ENCODE results near the gene KRAS. TPM values are rescaled to one million over a fixed set of nuclear protein-coding genes. Genes with fewer than 3 reads are reported as not detected.

Gene KRAS
- total RNA-seq, 2 experiments from 2014 or later = 17.0 to 19.0 TPM

- H3K9me3 Mint-ChIP-seq = no peaks in the 10 kb centered on the region
- no peaks in the 10 kb centered on the region for H3K36me3 Mint-ChIP-seq (ENCODE audit: low read depth)
- H3K4me3 Mint-ChIP-seq = no peak overlapping the region
- ATAC-seq (no peak), DNase-seq (no peak)
- CTCF ChIA-PET = no interaction called here
- POLR2A ChIA-PET = no interaction called here
- no peak for TF ChIP-seq CTCF (IDR thresholded peaks at IDR 0.05)
- H3K27me3 Mint-ChIP-seq = no peaks in the 10 kb centered on the region
- intact Hi-C loops (cut with micrococcal nuclease) = no loop called here
- H3K27ac Mint-ChIP-seq = no peak overlapping the region
- H3K4me1 Mint-ChIP-seq (ENCODE audit: low read depth) = peaks cover 26% of the 10 kb centered on the region
Measured at GRCh38 chr12:25190793-25191192, 59.9 kb downstream of the KRAS start.

- peaks cover 22% of the 10 kb centered on the region for H3K4me1 Mint-ChIP-seq (ENCODE audit: low read depth)
- H3K36me3 Mint-ChIP-seq (ENCODE audit: low read depth) = no peaks in the 10 kb centered on the region
- no peak for DNase-seq
- ATAC-seq = no peak
- no peaks in the 10 kb centered on the region for H3K9me3 Mint-ChIP-seq
- POLR2A ChIA-PET = no interaction called here
- intact Hi-C loops (cut with micrococcal nuclease) = no loop called here
- CTCF ChIA-PET = no interaction called here
- H3K4me3 Mint-ChIP-seq = no peak overlapping the region
- no peak for TF ChIP-seq CTCF (IDR thresholded peaks at IDR 0.05)
- no peak overlapping the region for H3K27ac Mint-ChIP-seq
- H3K27me3 Mint-ChIP-seq = no peaks in the 10 kb centered on the region
Measured at GRCh38 chr12:25189656-25190055, 61.1 kb downstream of the KRAS start.

- ChIA-PET POLR2A (no interaction called here), CTCF (no interaction called here)
- Mint-ChIP-seq H3K27ac (no peak overlapping the region), H3K36me3 (ENCODE audit: low read depth) (no peaks in the 10 kb centered on the region), H3K9me3 (no peaks in the 10 kb centered on the region), H3K4me1 (ENCODE audit: low read depth) (peaks cover 19% of the 10 kb centered on the region), H3K4me3 (no peak overlapping the region), H3K27me3 (no peaks in the 10 kb centered on the region)
- TF ChIP-seq CTCF (IDR thresholded peaks at IDR 0.05) = no peak
- ATAC-seq (no peak), DNase-seq (no peak)
- intact Hi-C loops (cut with micrococcal nuclease) = no loop called here
Measured at GRCh38 chr12:25187781-25188180, 62.9 kb downstream of the KRAS start.

GRCh38 chr12:25186788-25187402 lies 63.8 kb downstream of the KRAS start:
- Mint-ChIP-seq H3K27ac (peak overlapping the region; percentile 83), H3K4me3 (peak overlapping the region; percentile 68), H3K27me3 (no peaks in the 10 kb centered on the region), H3K9me3 (no peaks in the 10 kb centered on the region), H3K36me3 (ENCODE audit: low read depth) (no peaks in the 10 kb centered on the region), H3K4me1 (ENCODE audit: low read depth) (peaks cover 19% of the 10 kb centered on the region)
- no peak for TF ChIP-seq CTCF (IDR thresholded peaks at IDR 0.05)
- CTCF ChIA-PET = interaction anchor here (1.0 kb wide), 1 partner anchor 32 kb away, joined by 4 read pairs; no protein-coding TSS in a partner anchor
- peak; percentile 86 for ATAC-seq
- peak; percentile 32 for DNase-seq
- POLR2A ChIA-PET = no interaction called here
- intact Hi-C loops (cut with micrococcal nuclease) = no loop called here

- peak overlapping the region; percentile 68 for H3K4me3 Mint-ChIP-seq
- POLR2A ChIA-PET = no interaction called here
- H3K36me3 Mint-ChIP-seq (ENCODE audit: low read depth) = no peaks in the 10 kb centered on the region
- H3K9me3 Mint-ChIP-seq = no peaks in the 10 kb centered on the region
- H3K4me1 Mint-ChIP-seq (ENCODE audit: low read depth) = peaks cover 19% of the 10 kb centered on the region
- no peaks in the 10 kb centered on the region for H3K27me3 Mint-ChIP-seq
- intact Hi-C loops (cut with micrococcal nuclease) = no loop called here
- no peak for TF ChIP-seq CTCF (IDR thresholded peaks at IDR 0.05)
- CTCF ChIA-PET = interaction anchor here (1.0 kb wide), 1 partner anchor 31 kb away, joined by 4 read pairs; no protein-coding TSS in a partner anchor
- DNase-seq (no peak), ATAC-seq (peak; percentile 47)
- peak overlapping the region; percentile 67 for H3K27ac Mint-ChIP-seq
Measured at GRCh38 chr12:25186038-25186787, 64.5 kb downstream of the KRAS start.

Data from activated CD8-positive, alpha-beta T cell treated with anti-CD3 and anti-CD28 coated beads for 36 hours (primary cell).